ENCODE measurements around the gene AP2S1. TPM values are rescaled to one million over a fixed set of nuclear protein-coding genes. Genes with fewer than 3 reads are reported as not detected.

AP2S1 gene
- total RNA-seq, 2 experiments from 2014 or later, result 79.3 to 110 TPM

GRCh38 chr19:46845959-46846459, 4.6 kb downstream of the AP2S1 start:
- DNase-seq (ENCODE audit: low spot score), result no peak
- CTCF ChIA-PET (ENCODE audit: unreplicated experiment), result interaction anchor here (0.6 to 1.0 kb wide), 2 partner anchors 57 to 145 kb away, joined by 3 to 5 read pairs; no protein-coding TSS in a partner anchor
- H3K27ac ChIP-seq (ENCODE audit: low read depth, low read length, poor library complexity, severe bottlenecking), result no peak overlapping the region

GRCh38 chr19:46844067-46844489, 6.6 kb downstream of the AP2S1 start:
- no peak for DNase-seq (ENCODE audit: low spot score)
- ChIA-PET CTCF (ENCODE audit: unreplicated experiment) (no interaction called here), POLR2A (interaction anchor here (0.8 kb wide), 1 partner anchor 126 kb away, joined by 3 read pairs; no protein-coding TSS in a partner anchor)
- Histone ChIP-seq H3K79me2 (ENCODE audit: insufficient read depth, low read depth, low read length) (no peaks in the 10 kb centered on the region; the same call in 1 of the 2 replicates), H3K4me3 (ENCODE audit: low read depth, low read length, poor library complexity, severe bottlenecking) (no peak overlapping the region), H3K9me2 (ENCODE audit: insufficient read depth, low read length) (no peaks in the 10 kb centered on the region), H3K9me3 (ENCODE audit: low read length) (no peaks in the 10 kb centered on the region), H3K27ac (ENCODE audit: low read depth, low read length, poor library complexity, severe bottlenecking) (no peak overlapping the region), H3K4me1 (ENCODE audit: insufficient read depth, low read length, poor library complexity, severe bottlenecking) (peaks cover 7% of the 10 kb centered on the region), H2AFZ (ENCODE audit: low read length) (no peak overlapping the region), H3K4me2 (ENCODE audit: low read length) (no peak overlapping the region), H4K20me1 (ENCODE audit: insufficient read depth, low read length) (no peaks in the 10 kb centered on the region), H3K36me3 (ENCODE audit: insufficient read depth, low read length) (peaks cover 26% of the 10 kb centered on the region)
- intact Hi-C loops (cut with micrococcal nuclease; ENCODE audit: unreplicated experiment), result no loop called here
- TF ChIP-seq, protein P1, sequence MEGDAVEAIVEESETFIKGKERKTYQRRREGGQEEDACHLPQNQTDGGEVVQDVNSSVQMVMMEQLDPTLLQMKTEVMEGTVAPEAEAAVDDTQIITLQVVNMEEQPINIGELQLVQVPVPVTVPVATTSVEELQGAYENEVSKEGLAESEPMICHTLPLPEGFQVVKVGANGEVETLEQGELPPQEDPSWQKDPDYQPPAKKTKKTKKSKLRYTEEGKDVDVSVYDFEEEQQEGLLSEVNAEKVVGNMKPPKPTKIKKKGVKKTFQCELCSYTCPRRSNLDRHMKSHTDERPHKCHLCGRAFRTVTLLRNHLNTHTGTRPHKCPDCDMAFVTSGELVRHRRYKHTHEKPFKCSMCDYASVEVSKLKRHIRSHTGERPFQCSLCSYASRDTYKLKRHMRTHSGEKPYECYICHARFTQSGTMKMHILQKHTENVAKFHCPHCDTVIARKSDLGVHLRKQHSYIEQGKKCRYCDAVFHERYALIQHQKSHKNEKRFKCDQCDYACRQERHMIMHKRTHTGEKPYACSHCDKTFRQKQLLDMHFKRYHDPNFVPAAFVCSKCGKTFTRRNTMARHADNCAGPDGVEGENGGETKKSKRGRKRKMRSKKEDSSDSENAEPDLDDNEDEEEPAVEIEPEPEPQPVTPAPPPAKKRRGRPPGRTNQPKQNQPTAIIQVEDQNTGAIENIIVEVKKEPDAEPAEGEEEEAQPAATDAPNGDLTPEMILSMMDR (conservative IDR thresholded peaks at IDR 0.05; ENCODE audit: low read length), result no peak
- TF ChIP-seq EZH2phosphoT487 (IDR thresholded peaks at IDR 0.05; ENCODE audit: borderline replicate concordance, low read depth, low read length), result no peak
- no TSS peak for BruUV-seq (replicated peaks)

More at GRCh38 chr19:46845959-46846459, 4.6 kb downstream of the AP2S1 start:
- Histone ChIP-seq H3K4me2 (ENCODE audit: low read length) (0 out of 2 replicates have a peak overlapping the region, but pooled peaks have one; percentile 11), H3K4me1 (ENCODE audit: insufficient read depth, low read length, poor library complexity, severe bottlenecking) (peaks cover 16% of the 10 kb centered on the region), H3K4me3 (ENCODE audit: low read depth, low read length, poor library complexity, severe bottlenecking) (no peak overlapping the region), H3K79me2 (ENCODE audit: insufficient read depth, low read depth, low read length) (peaks cover 12% of the 10 kb centered on the region; the same call in 1 of the 2 replicates), H3K36me3 (ENCODE audit: insufficient read depth, low read length) (peaks cover 18% of the 10 kb centered on the region), H4K20me1 (ENCODE audit: insufficient read depth, low read length) (no peaks in the 10 kb centered on the region), H2AFZ (ENCODE audit: low read length) (no peak overlapping the region), H3K9me3 (ENCODE audit: low read length) (no peaks in the 10 kb centered on the region), H3K9me2 (ENCODE audit: insufficient read depth, low read length) (no peaks in the 10 kb centered on the region)
- TF ChIP-seq, protein P1 (conservative IDR thresholded peaks at IDR 0.05; ENCODE audit: low read length), result no peak
- no TSS peak for BruUV-seq (replicated peaks)
- POLR2A ChIA-PET, result no interaction called here
- intact Hi-C loops (cut with micrococcal nuclease; ENCODE audit: unreplicated experiment), result no loop called here

- no peaks in the 10 kb centered on the region for H3K9me3 ChIP-seq (ENCODE audit: low read length)
- no peaks in the 10 kb centered on the region for H3K79me2 ChIP-seq (ENCODE audit: insufficient read depth, low read depth, low read length)
- CTCF ChIA-PET (ENCODE audit: unreplicated experiment), result no interaction called here
- H4K20me1 ChIP-seq (ENCODE audit: insufficient read depth, low read length), result no peaks in the 10 kb centered on the region
- H3K4me2 ChIP-seq (ENCODE audit: low read length), result no peak overlapping the region
- no peak overlapping the region for H3K27ac ChIP-seq (ENCODE audit: low read depth, low read length, poor library complexity, severe bottlenecking)
- no peak overlapping the region for H3K4me3 ChIP-seq (ENCODE audit: low read depth, low read length, poor library complexity, severe bottlenecking)
- intact Hi-C loops (cut with micrococcal nuclease; ENCODE audit: unreplicated experiment), result no loop called here
- POLR2A ChIA-PET, result no interaction called here
- no peaks in the 10 kb centered on the region for H3K9me2 ChIP-seq (ENCODE audit: insufficient read depth, low read length)
- no TSS peak for BruUV-seq (replicated peaks)
- peaks cover 7% of the 10 kb centered on the region for H3K4me1 ChIP-seq (ENCODE audit: insufficient read depth, low read length, poor library complexity, severe bottlenecking)
- no peak for DNase-seq (ENCODE audit: low spot score)
- H2AFZ ChIP-seq (ENCODE audit: low read length), result no peak overlapping the region
- TF ChIP-seq, protein P1 (conservative IDR thresholded peaks at IDR 0.05; ENCODE audit: low read length), result no peak
- TF ChIP-seq EZH2phosphoT487 (IDR thresholded peaks at IDR 0.05; ENCODE audit: borderline replicate concordance, low read depth, low read length), result no peak
- peaks cover 30% of the 10 kb centered on the region for H3K36me3 ChIP-seq (ENCODE audit: insufficient read depth, low read length)
Measured at GRCh38 chr19:46842791-46843190, 7.9 kb downstream of the AP2S1 start.
